Lower lobe of right lung (tissue), 2 donors: ENCODE measurements around the gene MMP20. TPM values are rescaled to one million over a fixed set of nuclear protein-coding genes. Genes with fewer than 3 reads are reported as not detected.

Experiments used
- ATAC-seq, 2 donors: fragments of 200-7000 bp; cut with Tn5 transposase; one replicate each; pipeline ENCODE4 v1.9.1; 2020 to 2022; ENCODE audit warnings: mild to moderate bottlenecking in 2 of 2, moderate library complexity in 2 of 2
- DNase-seq: peaks from one replicate; pipeline ENCODE4 v3.0.0-alpha.2; 2020
- H3K27ac ChIP-seq: fragments of 200-600 bp; one replicate; pipeline ENCODE4 v1.8.0; 2022
- H3K27me3 ChIP-seq: fragments of 200-600 bp; one replicate; pipeline ENCODE4 v1.8.0; 2022; ENCODE audit warnings: low read depth
- H3K36me3 ChIP-seq: fragments of 200-600 bp; one replicate; pipeline ENCODE4 v1.8.0; 2022; ENCODE audit warnings: mild to moderate bottlenecking
- H3K4me1 ChIP-seq: fragments of 200-600 bp; one replicate; pipeline ENCODE4 v1.8.0; 2022
- H3K4me3 ChIP-seq: fragments of 200-600 bp; one replicate; pipeline ENCODE4 v1.8.0; 2022; ENCODE audit warnings: mild to moderate bottlenecking
- H3K9me3 ChIP-seq: fragments of 200-600 bp; one replicate; pipeline ENCODE4 v1.8.0; 2022
- CTCF ChIP-seq: fragments of 200-600 bp; IDR thresholded peaks from one replicate; pipeline ENCODE4 v1.8.0; 2022; ENCODE audit warnings: antibody characterized with exemption, mild to moderate bottlenecking
- intact Hi-C: fragments of 100-400 bp; cut with DNase I; formaldehyde crosslinking; loops from one replicate; pipeline ENCODE4 v1.11.0; 2022
- total RNA-seq: library from RNA; stranded (reverse); fragmentation: NEBNext Ultra II Directional; extraction: Animal tissue kit (Norgen Biotek cat#: 25700); gene quantifications from one replicate; pipeline ENCODE4 v1.2.1, GENCODE V29; 2021
- donor health status: DM: no; HTN: yes; CAD: no; lungs with severe emphysema.

The MMP20 gene
- total RNA-seq, 1 donor from 2014 or later = not detected

DNA sequence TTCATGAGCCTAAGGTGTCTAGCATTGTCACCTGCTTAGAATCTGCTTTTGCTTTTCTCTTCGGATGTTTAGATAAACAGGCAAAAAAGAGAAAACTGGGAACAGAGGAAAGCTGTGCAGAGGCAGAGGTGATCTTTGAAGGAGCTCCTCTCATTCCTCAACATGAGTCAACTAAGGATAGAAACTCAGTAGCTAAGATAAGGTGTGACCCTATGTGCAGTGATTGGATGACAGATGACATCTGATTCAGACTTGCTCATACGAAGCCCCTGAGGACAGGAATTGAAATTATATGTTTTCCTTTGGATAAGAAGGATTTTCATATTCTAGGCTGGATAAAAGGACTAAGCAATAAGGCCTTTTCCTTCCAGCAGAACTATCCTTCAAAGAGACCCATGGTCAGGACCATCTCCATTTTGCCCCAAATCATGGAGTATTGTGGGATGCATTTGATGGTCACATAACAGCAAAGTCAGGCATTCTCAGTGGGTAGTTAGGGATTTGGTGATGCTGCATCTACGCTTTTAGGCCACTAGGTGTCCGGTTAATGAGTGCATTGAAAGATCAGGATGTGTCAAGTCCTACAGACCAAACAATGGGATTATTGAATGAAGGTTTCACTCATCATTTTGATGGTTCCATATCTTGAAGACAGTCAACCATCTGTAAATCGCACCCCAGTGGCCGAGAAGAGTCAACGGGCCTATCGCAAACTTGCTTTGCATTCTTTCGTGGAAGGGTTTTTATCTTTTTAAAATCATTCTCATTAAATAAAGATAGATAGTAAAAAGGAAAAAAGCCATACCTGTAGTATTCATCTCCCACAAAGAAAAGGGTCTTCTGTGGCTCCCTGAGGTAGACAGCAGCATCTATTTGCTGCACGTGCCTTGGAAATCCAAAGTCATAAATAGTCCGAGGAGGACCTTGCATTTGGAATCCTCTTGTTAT lies 32.2 kb downstream of the MMP20 start:
- no peaks in the 10 kb centered on the region for H3K27me3 ChIP-seq
- H3K36me3 ChIP-seq = no peaks in the 10 kb centered on the region
- DNase-seq = no peak
- no peak for ATAC-seq
- no peaks in the 10 kb centered on the region for H3K4me1 ChIP-seq
- no peaks in the 10 kb centered on the region for H3K9me3 ChIP-seq
- intact Hi-C loops = no loop called here
- peak; percentile 27 for TF ChIP-seq CTCF
- no peak overlapping the region for H3K27ac ChIP-seq
- no peak overlapping the region for H3K4me3 ChIP-seq

GRCh38 chr11:102592131-102592530 lies 33.0 kb downstream of the MMP20 start:
- TF ChIP-seq CTCF = no peak
- no peak overlapping the region for H3K27ac ChIP-seq
- H3K4me1 ChIP-seq = no peaks in the 10 kb centered on the region
- H3K36me3 ChIP-seq = no peaks in the 10 kb centered on the region
- H3K27me3 ChIP-seq = no peaks in the 10 kb centered on the region
- ATAC-seq (no peak), DNase-seq (no peak)
- H3K4me3 ChIP-seq = no peak overlapping the region
- intact Hi-C loops = no loop called here
- no peaks in the 10 kb centered on the region for H3K9me3 ChIP-seq

GRCh38 chr11:102591160-102591718 lies 33.9 kb downstream of the MMP20 start:
- ATAC-seq (no peak), DNase-seq (no peak)
- H3K36me3 ChIP-seq = no peaks in the 10 kb centered on the region
- no peak for TF ChIP-seq CTCF
- no peaks in the 10 kb centered on the region for H3K4me1 ChIP-seq
- no peak overlapping the region for H3K27ac ChIP-seq
- no peaks in the 10 kb centered on the region for H3K9me3 ChIP-seq
- H3K27me3 ChIP-seq = no peaks in the 10 kb centered on the region
- intact Hi-C loops = no loop called here
- H3K4me3 ChIP-seq = no peak overlapping the region

GRCh38 chr11:102590276-102591049 lies 34.7 kb downstream of the MMP20 start:
- Histone ChIP-seq H3K4me1 (no peaks in the 10 kb centered on the region), H3K27ac (no peak overlapping the region), H3K4me3 (no peak overlapping the region), H3K27me3 (no peaks in the 10 kb centered on the region), H3K36me3 (no peaks in the 10 kb centered on the region), H3K9me3 (no peaks in the 10 kb centered on the region)
- no peak for ATAC-seq
- no peak for TF ChIP-seq CTCF
- intact Hi-C loops = no loop called here
- no peak for DNase-seq

DNA sequence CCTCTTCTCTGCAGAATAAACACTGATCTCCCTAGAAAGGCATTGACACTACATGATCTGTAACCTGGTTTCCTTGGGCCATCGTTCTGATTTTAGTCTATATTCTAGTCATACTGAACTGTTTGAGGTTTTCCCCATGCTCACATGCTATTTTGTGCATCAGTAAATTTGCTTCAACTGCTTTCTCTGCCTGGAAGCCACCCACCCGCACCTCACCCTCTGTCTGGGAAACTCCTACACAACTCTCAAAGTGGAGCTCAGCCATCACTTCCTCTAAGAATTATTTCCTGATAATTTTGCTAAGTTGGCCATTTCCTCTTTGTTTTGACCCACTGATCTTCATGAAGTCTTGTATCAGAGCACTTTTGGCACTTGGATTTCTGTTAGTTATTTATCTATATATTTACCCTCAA lies 36.1 kb downstream of the MMP20 start:
- no peaks in the 10 kb centered on the region for H3K27me3 ChIP-seq
- no peak overlapping the region for H3K4me3 ChIP-seq
- H3K36me3 ChIP-seq = no peaks in the 10 kb centered on the region
- TF ChIP-seq CTCF = no peak
- H3K4me1 ChIP-seq = no peaks in the 10 kb centered on the region
- no peak for DNase-seq
- H3K9me3 ChIP-seq = no peaks in the 10 kb centered on the region
- ATAC-seq = no peak
- intact Hi-C loops = no loop called here
- H3K27ac ChIP-seq = no peak overlapping the region
